Glutamatergic neuron (in vitro differentiated cells): ENCODE data around the gene HIGD2B. TPM values are rescaled to one million over a fixed set of nuclear protein-coding genes. Genes with fewer than 3 reads are reported as not detected.
"Not testable (repeated sequence)": the region's sequence is repeated elsewhere in the genome, so short reads cannot be mapped to it uniquely, and the experiment has no call there.

ENCODE experiments used
- DNase-seq: peaks from one replicate; pipeline ENCODE4 v3.0.0; 2022
- H3K27ac Mint-ChIP-seq: one replicate; pipeline ENCODE4 v1.8.0; 2020; ENCODE audit warnings: mild to moderate bottlenecking, mixed read lengths, inconsistent platforms; ENCODE audit not compliant: unreplicated experiment
- H3K27me3 Mint-ChIP-seq: one replicate; pipeline ENCODE4 v1.8.0; 2020; ENCODE audit warnings: mild to moderate bottlenecking, moderate library complexity, mixed read lengths, inconsistent platforms; ENCODE audit not compliant: unreplicated experiment
- H3K36me3 Mint-ChIP-seq: one replicate; pipeline ENCODE4 v1.8.0; 2020; ENCODE audit warnings: mild to moderate bottlenecking, mixed read lengths, inconsistent platforms; ENCODE audit not compliant: unreplicated experiment
- H3K4me1 Mint-ChIP-seq: one replicate; pipeline ENCODE4 v1.8.0; 2020; ENCODE audit warnings: mild to moderate bottlenecking, low read depth, mixed read lengths, inconsistent platforms; ENCODE audit not compliant: unreplicated experiment
- H3K4me3 Mint-ChIP-seq: one replicate; pipeline ENCODE4 v1.8.0; 2020; ENCODE audit warnings: mild to moderate bottlenecking, mixed read lengths, inconsistent platforms; ENCODE audit not compliant: unreplicated experiment
- H3K9me3 Mint-ChIP-seq: one replicate; pipeline ENCODE4 v1.8.0; 2020; ENCODE audit warnings: mild to moderate bottlenecking, moderate library complexity, mixed read lengths, inconsistent platforms; ENCODE audit not compliant: unreplicated experiment
- total RNA-seq: library from RNA; stranded (reverse); fragmentation: NEBNext Ultra II Directional; extraction: Animal tissue kit (Norgen Biotek cat#: 25700); gene quantifications from one replicate; pipeline ENCODE4 v1.2.1, GENCODE V29; 2021; ENCODE audit not compliant: unreplicated experiment
- TF ChIP-seq, protein P1 (sequence below): fragments of 200-600 bp; sonication (generic); IDR thresholded peaks from one replicate; pipeline ENCODE4 v1.5.0; 2021; ENCODE audit not compliant: partially characterized antibody, unreplicated experiment

The HIGD2B gene
- total RNA-seq, 1 donor from 2014 or later, result not detected

DNA sequence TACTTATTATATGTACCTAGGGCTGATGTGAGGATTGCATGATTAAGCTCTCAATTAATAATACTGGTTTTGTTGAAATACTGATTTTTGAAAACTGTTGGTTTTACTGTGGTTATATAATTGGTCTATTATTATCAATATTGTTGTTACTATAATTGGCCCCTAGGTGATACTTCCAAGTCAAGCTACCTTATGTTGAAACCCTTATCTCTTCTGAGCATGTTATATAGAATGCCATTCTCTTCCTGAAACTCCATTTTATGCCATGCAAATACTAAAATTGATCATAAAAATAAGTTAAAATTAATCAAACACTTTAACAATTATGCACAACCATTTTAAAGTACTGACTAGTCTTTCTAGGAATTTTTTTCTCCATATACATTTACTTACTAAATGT, 46.1 kb upstream of the HIGD2B start:
- TF ChIP-seq, protein P1, sequence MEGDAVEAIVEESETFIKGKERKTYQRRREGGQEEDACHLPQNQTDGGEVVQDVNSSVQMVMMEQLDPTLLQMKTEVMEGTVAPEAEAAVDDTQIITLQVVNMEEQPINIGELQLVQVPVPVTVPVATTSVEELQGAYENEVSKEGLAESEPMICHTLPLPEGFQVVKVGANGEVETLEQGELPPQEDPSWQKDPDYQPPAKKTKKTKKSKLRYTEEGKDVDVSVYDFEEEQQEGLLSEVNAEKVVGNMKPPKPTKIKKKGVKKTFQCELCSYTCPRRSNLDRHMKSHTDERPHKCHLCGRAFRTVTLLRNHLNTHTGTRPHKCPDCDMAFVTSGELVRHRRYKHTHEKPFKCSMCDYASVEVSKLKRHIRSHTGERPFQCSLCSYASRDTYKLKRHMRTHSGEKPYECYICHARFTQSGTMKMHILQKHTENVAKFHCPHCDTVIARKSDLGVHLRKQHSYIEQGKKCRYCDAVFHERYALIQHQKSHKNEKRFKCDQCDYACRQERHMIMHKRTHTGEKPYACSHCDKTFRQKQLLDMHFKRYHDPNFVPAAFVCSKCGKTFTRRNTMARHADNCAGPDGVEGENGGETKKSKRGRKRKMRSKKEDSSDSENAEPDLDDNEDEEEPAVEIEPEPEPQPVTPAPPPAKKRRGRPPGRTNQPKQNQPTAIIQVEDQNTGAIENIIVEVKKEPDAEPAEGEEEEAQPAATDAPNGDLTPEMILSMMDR, result no peak
- no peak overlapping the region for H3K27ac Mint-ChIP-seq
- no peaks in the 10 kb centered on the region for H3K36me3 Mint-ChIP-seq
- no peak for DNase-seq
- H3K4me1 Mint-ChIP-seq, result no peaks in the 10 kb centered on the region
- no peak overlapping the region for H3K4me3 Mint-ChIP-seq
- no peaks in the 10 kb centered on the region for H3K27me3 Mint-ChIP-seq
- H3K9me3 Mint-ChIP-seq, result no peaks in the 10 kb centered on the region

DNA sequence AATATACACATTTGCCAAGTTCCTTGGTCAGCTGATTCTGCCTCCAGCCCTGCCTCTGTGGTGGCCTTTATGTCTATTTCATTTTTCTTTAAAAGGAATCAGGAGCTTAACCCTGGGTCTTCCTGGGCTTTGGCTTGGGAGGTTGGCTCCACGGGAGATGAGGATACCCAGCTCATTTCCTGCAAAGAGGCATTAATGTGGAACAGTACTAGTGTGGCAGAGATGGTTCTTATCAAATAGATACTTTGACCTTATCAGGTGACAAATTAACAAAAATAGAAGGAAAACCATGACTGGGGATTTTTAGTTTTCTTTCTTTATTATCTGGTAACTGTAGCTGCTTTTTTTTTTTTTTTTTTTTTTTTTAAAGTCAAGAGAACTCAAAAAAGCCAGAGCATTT, 42.8 kb upstream of the HIGD2B start:
- Mint-ChIP-seq H3K4me3 (no peak overlapping the region), H3K27me3 (no peaks in the 10 kb centered on the region), H3K4me1 (no peaks in the 10 kb centered on the region), H3K9me3 (no peaks in the 10 kb centered on the region), H3K27ac (no peak overlapping the region), H3K36me3 (no peaks in the 10 kb centered on the region)
- TF ChIP-seq, protein P1, result no peak
- no peak for DNase-seq

DNA sequence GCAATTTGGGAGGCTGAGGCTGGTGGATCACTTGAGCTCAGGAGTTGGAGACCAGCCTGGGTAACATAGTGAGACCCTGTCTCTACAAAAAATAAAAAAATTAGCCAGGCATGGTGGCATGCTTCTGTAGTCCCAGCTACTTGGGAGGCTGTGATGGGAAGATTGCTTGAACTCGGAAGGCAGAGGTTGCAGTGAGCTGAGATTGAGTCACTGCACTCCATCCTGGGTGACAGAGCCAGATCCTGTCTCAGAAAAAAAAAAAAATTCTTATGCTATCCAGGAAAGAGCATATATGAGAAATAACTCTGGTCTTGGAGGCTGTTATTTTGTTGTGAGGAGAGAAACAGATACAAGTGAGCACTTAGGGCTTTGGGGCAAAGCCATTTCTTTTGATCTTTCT, 42.3 kb upstream of the HIGD2B start:
- H3K4me3 Mint-ChIP-seq, DNase-seq, H3K9me3 Mint-ChIP-seq, H3K27me3 Mint-ChIP-seq, H3K36me3 Mint-ChIP-seq, H3K4me1 Mint-ChIP-seq, H3K27ac Mint-ChIP-seq: not testable (repeated sequence)

DNA sequence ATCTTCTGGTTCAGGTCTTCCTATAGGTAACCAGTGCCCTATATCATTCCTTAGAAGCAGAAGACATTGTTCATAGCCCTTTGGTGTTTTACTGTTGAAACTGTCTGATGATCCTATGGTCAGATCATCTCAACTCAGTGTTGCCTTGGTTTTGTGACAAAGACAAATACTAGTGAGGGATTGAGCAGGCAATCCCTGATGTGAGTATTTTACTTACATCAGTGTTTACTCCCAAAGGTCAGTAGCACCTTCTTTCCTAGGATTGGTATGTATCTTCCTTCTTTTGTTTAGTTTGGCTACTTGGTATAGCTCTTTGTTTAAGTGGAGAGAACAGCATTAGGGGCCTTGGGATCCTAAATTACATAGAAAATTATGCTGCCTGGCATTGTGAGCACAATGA, 41.2 kb upstream of the HIGD2B start:
- DNase-seq, result no peak
- H3K27me3 Mint-ChIP-seq, result no peaks in the 10 kb centered on the region
- H3K27ac Mint-ChIP-seq, result no peak overlapping the region
- H3K4me3 Mint-ChIP-seq, result no peak overlapping the region
- no peaks in the 10 kb centered on the region for H3K4me1 Mint-ChIP-seq
- no peaks in the 10 kb centered on the region for H3K36me3 Mint-ChIP-seq
- TF ChIP-seq, protein P1, result no peak
- H3K9me3 Mint-ChIP-seq, result no peaks in the 10 kb centered on the region

DNA sequence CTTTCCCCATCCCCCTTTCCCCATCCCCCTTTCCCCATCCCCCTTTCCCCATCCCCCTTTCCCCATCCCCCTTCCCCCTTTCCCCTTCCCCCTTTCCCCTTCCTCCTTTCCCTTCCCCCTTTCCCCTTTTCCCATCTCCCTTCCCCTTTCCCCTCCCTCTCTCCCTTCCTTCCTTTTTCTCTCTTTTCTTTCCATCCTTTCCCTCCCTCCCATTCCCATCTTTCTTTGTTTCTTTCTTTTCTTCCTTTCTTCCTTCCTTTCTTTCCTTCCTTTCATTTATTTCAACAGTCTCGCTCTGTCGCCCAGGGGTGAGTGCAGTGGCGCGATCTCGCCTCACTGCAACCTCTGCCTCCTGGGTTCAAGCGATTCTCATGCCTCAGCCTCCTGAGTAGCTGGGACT, 39.9 kb upstream of the HIGD2B start:
- not testable (repeated sequence) for H3K36me3 Mint-ChIP-seq, H3K9me3 Mint-ChIP-seq, H3K27ac Mint-ChIP-seq, H3K4me3 Mint-ChIP-seq, H3K27me3 Mint-ChIP-seq, DNase-seq, H3K4me1 Mint-ChIP-seq

DNA sequence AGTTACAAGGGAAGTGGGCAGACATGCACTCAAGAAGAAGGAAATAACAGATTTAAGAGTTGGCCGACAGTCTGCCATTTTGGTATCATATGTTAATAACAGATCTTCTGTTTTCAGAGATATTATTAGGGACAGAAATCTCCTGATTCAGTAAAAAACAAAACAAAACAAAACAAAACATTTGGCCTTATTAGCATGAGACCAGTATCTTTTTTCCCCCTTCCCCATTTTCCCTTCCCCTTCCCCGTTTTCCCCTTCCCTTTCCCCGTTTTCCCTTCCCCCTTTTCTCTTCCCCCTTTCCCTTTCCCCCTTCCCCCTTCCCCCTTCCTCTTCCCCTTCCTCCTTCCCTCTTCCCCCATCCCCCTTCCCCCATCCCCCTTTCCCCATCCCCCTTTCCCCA, 39.5 kb upstream of the HIGD2B start:
- no peaks in the 10 kb centered on the region for H3K4me1 Mint-ChIP-seq

More for the DNA sequence above, 39.5 kb upstream of the HIGD2B start:
- H3K27me3 Mint-ChIP-seq, result no peaks in the 10 kb centered on the region
- no peaks in the 10 kb centered on the region for H3K36me3 Mint-ChIP-seq
- TF ChIP-seq, protein P1, result no peak
- H3K9me3 Mint-ChIP-seq, result no peaks in the 10 kb centered on the region
- H3K27ac Mint-ChIP-seq, result no peak overlapping the region
- DNase-seq, result no peak
- H3K4me3 Mint-ChIP-seq, result no peak overlapping the region
